GM18909 (cell line): Measurements from ENCODE around the gene CDCA8.

Experiments used
- ATAC-seq: cut with Tn5 transposase; IDR thresholded peaks from one replicate; pipeline ENCODE4 v1.9.1; 2021; ENCODE audit warnings: mild to moderate bottlenecking; ENCODE audit not compliant: unreplicated experiment, poor library complexity

CDCA8 gene

GRCh38 chr1:37692078-37692833 lies at the start of gene CDCA8:
Gene CDCA8 (plus strand): TSS chr1:37692516. CDS start chr1:37692691, 175 bp downstream.
- ATAC-seq, result peak; percentile 81

GRCh38 chr1:37647281-37647680 lies 45.0 kb upstream of the CDCA8 start:
- no peak for ATAC-seq

- ATAC-seq, result no peak
Measured at GRCh38 chr1:37650173-37650572, 42.1 kb upstream of the CDCA8 start.

GRCh38 chr1:37650721-37651120 lies 41.6 kb upstream of the CDCA8 start:
- ATAC-seq, result no peak

GRCh38 chr1:37651803-37652202 lies 40.5 kb upstream of the CDCA8 start:
- ATAC-seq, result no peak

GRCh38 chr1:37652976-37653375 lies 39.3 kb upstream of the CDCA8 start:
- ATAC-seq, result no peak

- ATAC-seq, result no peak
Measured at GRCh38 chr1:37653906-37654305, 38.4 kb upstream of the CDCA8 start.

GRCh38 chr1:37655274-37655673 lies 37.0 kb upstream of the CDCA8 start:
- no peak for ATAC-seq

- no peak for ATAC-seq
Measured at GRCh38 chr1:37656026-37656425, 36.3 kb upstream of the CDCA8 start.

GRCh38 chr1:37656881-37657280 lies 35.4 kb upstream of the CDCA8 start:
- no peak for ATAC-seq

GRCh38 chr1:37657620-37658412 lies 34.5 kb upstream of the CDCA8 start:
- no peak for ATAC-seq

- ATAC-seq, result no peak
Measured at GRCh38 chr1:37658486-37658885, 33.8 kb upstream of the CDCA8 start.

GRCh38 chr1:37660664-37661063 lies 31.7 kb upstream of the CDCA8 start:
- no peak for ATAC-seq

- no peak for ATAC-seq
Measured at GRCh38 chr1:37661401-37661800, 30.9 kb upstream of the CDCA8 start.

- no peak for ATAC-seq
Measured at GRCh38 chr1:37662031-37662755, 30.1 kb upstream of the CDCA8 start.

- no peak for ATAC-seq
Measured at GRCh38 chr1:37663426-37664000, 28.8 kb upstream of the CDCA8 start.

GRCh38 chr1:37666241-37666867 lies 26.0 kb upstream of the CDCA8 start:
- no peak for ATAC-seq

- no peak for ATAC-seq
Measured at GRCh38 chr1:37667023-37667671, 25.2 kb upstream of the CDCA8 start.

GRCh38 chr1:37670133-37670532 lies 22.2 kb upstream of the CDCA8 start:
- ATAC-seq, result no peak

- ATAC-seq, result no peak
Measured at GRCh38 chr1:37671261-37671660, 21.1 kb upstream of the CDCA8 start.
